A204.1 (cell line): ENCODE data around the gene CYP4F2.
"Not testable (repeated sequence)": the region's sequence is repeated elsewhere in the genome, so short reads cannot be mapped to it uniquely, and the experiment has no call there.

Experiments used
- FAIRE-seq: peaks from 2 replicates; lab custom pipeline; 2012; peaks lifted over from hg19 to GRCh38; lab: Jason Lieb, UNC

Gene CYP4F2

DNA sequence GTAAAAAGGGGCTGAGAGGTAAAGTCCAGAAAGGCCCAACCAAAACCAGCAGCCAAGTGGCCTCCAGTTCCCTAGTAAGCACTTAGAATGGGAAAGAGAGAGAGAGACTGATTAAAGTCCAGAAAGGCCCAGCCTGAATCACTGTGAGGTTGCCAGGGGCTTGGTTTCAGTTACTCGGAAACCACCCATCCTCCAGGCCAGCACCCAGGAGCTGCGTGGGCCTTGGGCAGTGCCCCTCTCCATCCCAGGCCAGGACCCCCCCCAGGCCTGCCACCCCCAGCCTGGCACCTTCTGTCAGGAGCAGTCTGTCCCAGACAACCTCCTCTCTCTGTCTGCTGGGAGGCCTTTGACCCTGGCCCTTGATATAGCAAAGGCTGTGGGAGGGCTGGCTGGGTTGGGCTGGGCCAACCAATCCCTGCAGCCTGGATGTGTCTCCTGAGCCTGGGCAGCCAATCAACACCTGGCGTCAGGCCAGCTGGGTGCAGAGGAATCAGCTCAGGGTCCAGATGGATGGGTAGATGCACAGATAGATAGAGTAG lies at the start of gene CYP4F2:
Gene CYP4F2 (minus strand): TSS at position 337 of the 539 bp plus-strand sequence. CDS start 463 bp downstream, outside the sequence.
- no peak for FAIRE-seq

DNA sequence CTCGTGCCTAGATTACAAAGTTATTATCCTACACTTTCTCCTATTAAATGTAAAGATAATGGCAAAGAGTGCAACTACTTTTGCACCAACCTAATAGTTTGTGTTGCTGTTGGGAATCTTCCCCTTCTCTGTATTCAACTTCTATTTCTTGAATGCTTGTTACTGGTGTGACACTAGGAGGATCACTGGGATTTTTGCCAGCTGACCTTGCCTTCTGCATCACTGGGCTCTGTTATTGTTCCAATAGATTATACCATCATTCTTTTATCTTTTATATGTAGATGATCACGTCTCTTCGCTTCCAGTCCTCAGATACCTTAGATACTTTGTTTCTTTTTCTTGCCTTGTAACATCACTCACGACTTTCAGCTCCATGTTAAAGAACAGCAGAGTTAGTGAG lies 47.4 kb upstream of the CYP4F2 start:
- FAIRE-seq: no peak

DNA sequence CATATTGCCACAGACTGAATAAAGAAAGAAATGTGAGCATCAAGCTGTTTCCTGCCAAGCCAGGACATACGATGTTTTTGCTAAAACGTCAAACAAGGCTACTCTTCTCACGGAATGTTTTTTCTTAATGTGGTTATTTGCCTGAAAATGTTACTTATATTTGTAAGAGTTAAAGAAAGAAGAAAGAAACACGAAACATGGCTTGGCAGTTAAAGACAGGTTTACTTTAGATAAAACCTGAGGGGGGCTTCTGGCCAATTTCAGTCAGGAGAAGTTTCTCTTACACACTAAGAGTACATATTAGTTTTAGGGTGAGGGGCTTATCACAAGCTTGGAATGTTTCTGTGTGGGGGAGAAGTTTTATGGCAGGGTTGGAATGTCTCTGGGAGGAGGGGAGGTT lies 46.5 kb upstream of the CYP4F2 start:
- no peak for FAIRE-seq

- no peak for FAIRE-seq
Measured at GRCh38 chr19:15937771-15938170, 39.9 kb upstream of the CYP4F2 start.

DNA sequence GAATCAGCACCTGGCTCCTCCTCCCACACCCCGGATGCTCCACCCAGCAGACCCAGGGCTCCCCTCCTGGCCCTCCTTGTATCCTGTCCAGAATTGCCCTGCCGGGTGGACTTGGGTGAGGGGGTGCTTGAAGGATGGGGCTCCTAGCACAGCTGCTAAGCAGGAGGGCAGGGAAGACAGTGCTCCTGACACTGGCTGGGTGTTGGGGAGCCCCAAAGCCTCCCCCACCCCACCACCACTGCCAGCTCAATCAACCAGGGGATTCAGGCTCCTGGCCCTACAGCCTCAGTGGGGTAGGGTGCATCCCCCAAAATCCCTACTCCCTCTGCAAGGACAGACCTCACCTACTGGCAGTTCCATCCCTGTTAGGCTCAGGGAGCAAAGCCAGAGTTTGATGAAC lies 39.1 kb upstream of the CYP4F2 start:
- FAIRE-seq: no peak

DNA sequence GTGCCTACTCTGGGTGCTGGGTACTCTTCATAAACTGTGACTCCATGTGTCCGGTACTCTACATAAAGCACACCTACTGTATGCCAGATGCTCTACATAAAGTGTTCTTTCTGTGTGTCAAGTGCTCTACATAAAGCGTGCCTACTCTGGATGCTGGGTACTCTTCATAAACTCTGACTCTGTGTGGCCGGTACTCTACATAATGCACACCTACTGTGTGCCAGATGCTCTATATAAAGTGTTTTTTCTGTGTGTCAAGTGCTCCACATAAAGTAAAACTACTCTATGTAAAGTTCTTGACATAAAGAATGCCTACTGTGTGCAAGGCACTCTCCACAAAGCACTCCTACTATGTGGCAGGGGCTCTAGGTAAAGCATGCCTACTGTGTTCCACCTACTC lies 38.3 kb upstream of the CYP4F2 start:
- no peak for FAIRE-seq

DNA sequence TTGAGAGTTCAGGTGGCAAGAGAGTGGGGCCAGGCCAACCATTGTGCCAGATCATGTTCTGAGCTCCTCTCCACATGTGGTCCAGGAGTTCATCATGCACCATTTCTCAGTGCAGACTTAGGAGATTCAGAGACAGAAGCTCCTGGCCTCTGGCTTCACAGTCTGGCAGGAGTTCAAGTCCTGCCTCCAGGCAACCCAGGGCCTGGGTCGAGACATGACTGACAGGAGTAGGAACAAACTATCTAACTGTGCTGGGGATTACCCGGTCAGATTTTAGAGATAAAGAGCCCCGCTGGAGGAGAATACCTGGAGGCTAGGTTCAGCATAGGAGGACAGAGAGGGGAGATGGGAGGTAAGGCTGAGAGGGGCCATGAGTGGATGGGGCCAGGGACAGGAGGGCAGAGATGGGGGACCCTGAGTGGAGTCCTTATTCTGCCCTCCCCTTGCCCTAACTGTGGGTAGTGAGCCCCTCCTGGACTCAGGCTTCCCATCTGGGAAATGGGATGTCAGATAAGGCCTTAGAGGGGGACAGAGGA lies 37.4 kb upstream of the CYP4F2 start:
- FAIRE-seq: no peak

- FAIRE-seq: no peak
Measured at GRCh38 chr19:15934332-15935078, 36.6 kb upstream of the CYP4F2 start, which contains the start of gene CYP4F11. TSS of gene CYP4F11 (minus strand) at chr19:15934529. CDS start at chr19:15934408, 121 bp downstream.

- not testable (repeated sequence) for FAIRE-seq
Measured at GRCh38 chr19:15933761-15934331, 36.0 kb upstream of the CYP4F2 start.

DNA sequence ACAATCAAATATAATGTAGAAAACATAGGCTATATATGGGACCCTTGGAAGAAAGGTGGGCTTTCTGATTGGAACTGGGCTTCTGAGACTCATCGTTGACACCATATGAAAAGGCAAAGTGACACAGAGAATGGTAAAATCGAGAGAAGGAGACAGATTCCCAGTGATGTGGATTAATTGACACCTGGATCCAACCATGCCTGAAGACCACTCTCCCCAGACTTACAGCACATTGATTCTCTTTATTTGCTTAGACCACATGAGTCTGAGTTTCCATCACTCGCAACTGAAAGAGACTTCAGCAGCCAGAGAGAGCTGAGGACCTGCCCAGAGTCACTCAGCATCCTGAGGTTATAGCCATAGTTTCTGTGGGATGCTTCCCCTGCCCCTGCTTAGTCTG lies 30.4 kb upstream of the CYP4F2 start:
- FAIRE-seq: no peak

DNA sequence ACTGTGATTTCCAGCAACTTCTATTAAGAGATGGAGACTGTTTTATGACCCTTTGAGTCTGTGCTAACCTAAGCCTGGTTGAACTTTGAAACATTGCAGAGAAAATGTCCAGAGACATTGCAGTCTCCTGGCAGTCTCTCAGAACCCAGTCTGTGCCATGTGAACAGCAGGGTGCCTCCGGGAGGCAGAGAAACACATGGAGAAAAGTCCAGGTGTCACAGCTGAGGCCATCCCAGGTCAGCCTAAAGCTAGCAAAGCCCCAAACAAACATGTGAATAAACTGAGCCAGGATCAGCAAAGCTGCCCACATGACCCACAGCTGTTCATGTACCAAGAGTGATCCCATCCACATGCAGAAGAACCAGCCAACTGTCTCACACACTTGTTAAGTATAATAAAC lies 28.6 kb upstream of the CYP4F2 start:
- FAIRE-seq: no peak

DNA sequence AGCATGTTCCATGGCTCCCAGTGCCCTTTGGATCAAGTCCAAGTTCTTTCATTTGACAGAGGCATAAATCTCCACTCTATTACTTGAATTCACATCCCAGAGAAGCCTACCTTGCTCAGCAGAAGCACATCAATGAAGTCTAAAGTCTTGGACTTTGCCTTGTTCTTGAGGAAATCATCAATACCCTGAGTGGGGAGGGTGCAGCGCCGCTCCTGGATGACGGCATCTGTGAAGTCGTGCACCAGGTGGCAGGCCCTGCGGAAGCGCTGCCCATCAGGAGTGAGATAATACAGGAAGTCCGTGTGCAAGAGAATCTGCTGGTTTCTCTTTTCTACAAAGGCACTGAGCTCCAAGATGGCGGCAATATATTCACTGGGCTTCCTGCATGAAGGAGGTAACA lies 25.8 kb upstream of the CYP4F2 start:
- no peak for FAIRE-seq

DNA sequence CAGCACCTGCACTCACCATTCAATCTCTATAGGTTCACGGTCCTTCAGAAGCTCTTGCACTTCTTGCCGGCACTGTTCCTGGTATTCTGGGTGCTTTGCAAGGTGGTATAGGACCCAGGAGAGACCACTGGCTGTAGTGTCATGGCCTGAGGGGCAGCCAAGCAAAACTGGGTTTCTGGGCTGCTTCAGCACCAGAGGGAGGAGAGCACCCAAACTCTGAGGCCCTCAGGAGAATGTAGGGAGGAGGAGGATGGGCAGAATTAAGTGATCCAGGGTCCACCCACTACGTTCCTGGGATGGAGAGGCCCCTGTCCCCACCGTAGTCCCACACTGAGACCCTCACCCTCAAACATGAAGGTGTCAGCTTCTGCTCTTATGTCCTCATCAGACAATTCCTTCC lies 24.1 kb upstream of the CYP4F2 start:
- no peak for FAIRE-seq

- FAIRE-seq: no peak
Measured at GRCh38 chr19:15919243-15919642, 21.4 kb upstream of the CYP4F2 start.

GRCh38 chr19:15915109-15915508 lies 17.2 kb upstream of the CYP4F2 start:
- no peak for FAIRE-seq

DNA sequence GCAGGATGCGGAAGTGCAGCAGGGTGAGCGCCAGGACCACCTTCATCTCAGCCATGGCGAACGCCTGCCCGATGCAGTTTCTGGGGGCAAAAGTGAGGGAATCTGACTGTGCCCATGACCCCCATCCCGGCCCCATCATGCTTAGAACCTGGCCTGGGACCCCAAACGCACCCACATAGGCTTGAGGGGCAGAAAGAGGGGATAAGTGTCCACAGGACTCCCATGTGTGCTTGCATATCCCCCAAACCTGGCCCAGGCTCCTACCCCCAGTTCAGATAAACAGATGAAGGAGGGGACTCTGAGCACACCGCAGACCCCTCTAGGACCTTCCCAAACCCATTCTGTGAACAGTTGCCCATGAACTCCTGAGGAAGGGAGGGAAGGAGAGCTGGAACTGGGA lies 16.0 kb upstream of the CYP4F2 start:
- no peak for FAIRE-seq

- FAIRE-seq: no peak
Measured at GRCh38 chr19:15913384-15913783, 15.5 kb upstream of the CYP4F2 start.

GRCh38 chr19:15911599-15912235 lies 13.8 kb upstream of the CYP4F2 start:
- FAIRE-seq: no peak

GRCh38 chr19:15905026-15905425 lies 7.2 kb upstream of the CYP4F2 start:
- FAIRE-seq: no peak

DNA sequence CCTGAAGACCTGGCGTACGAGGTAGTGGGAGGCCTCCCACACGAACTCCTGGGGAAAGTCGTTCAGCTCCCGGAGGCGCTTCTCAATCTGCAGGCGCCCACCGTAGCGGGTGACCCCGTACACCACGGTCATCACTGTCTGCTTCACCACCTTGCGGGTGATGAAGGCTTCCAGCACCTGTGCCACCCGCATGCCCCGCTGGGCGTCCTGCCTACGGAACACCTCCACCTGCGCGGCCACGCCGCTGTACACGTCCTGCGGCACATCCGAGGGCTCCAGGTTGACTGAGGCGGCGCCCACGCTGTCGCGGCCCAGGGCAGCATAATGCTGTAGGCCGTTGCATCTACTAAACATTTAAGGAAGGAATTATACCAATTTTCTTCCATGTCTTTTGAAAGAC lies 5.0 kb upstream of the CYP4F2 start:
- FAIRE-seq: not testable (repeated sequence)

- no peak for FAIRE-seq
Measured at GRCh38 chr19:15902254-15902653, 4.4 kb upstream of the CYP4F2 start.

DNA sequence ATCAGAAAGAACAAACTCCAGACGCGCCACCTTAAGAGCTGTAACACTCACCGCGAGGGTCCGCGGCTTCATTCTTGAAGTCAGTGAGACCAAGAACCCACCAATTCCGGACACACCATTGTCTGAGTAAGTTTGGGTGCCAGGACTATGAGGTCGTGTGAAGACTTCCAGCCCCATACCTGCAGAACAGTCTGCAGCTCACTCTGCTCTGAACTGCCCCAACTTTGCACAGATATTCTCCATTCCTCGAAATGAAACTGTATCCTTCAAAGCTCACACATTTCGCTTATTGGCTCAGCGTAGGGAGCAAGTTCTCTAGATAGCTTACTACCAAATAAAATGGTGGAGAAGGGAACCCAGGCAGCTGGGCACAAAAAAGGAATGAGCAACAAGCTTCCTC lies 2.6 kb upstream of the CYP4F2 start:
- no peak for FAIRE-seq

DNA sequence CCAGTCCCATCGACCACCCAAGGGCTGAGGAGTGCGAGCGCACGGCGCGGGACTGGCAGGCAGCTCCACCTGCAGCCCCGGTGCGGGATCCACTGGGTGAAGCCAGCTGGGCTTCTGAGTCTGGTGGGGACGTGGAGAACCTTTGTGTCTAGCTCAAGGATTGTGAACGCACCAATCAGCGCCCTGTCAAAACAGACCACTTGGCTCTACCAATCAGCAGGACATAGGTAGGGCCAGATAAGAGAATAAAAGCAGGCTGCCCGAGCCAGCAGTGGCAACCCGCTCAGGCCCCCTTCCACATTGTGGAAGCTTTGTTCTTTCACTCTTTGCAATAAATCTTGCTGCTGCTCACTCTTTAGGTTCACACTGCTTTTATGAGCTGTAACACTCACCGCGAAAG lies 2.2 kb upstream of the CYP4F2 start:
- FAIRE-seq: not testable (repeated sequence)
